MM.1S (cell line): ENCODE measurements around the gene C5AR2.
"Not testable (repeated sequence)": the region's sequence is repeated elsewhere in the genome, so short reads cannot be mapped to it uniquely, and the experiment has no call there.

Source experiments
- DNase-seq: peaks from one replicate; pipeline ENCODE4 v3.0.0-alpha.2; 2015
- H2AFZ ChIP-seq: fragments of 300-600 bp; sonication (generic); 2 replicates; pipeline ENCODE4 v1.6.0; 2016; ENCODE audit warnings: antibody characterized with exemption, low read length
- H3F3A ChIP-seq: fragments of 300-600 bp; sonication (generic); 2 replicates; pipeline ENCODE4 v1.6.1; 2016; ENCODE audit warnings: mild to moderate bottlenecking, antibody characterized with exemption, low read length, moderate library complexity, mixed read lengths; ENCODE audit not compliant: insufficient read depth
- H3K27ac ChIP-seq: fragments of 300-600 bp; sonication (generic); 2 replicates; pipeline ENCODE4 v1.5.1; 2016; ENCODE audit warnings: mild to moderate bottlenecking, low read length
- H3K27me3 ChIP-seq: fragments of 300-600 bp; sonication (generic); replicated peaks from 2 replicates; pipeline ENCODE4 v1.6.0; 2016; ENCODE audit warnings: low read length; ENCODE audit not compliant: insufficient read depth
- H3K36me3 ChIP-seq: fragments of 300-600 bp; sonication (generic); replicated peaks from 2 replicates; pipeline ENCODE4 v1.6.1; 2016; ENCODE audit warnings: mild to moderate bottlenecking, low read length, mixed read lengths; ENCODE audit not compliant: insufficient read depth
- H3K4me1 ChIP-seq: fragments of 300-600 bp; sonication (generic); 2 replicates; pipeline ENCODE4 v1.6.1; 2016; ENCODE audit warnings: low read length, mixed read lengths
- H3K4me2 ChIP-seq: fragments of 300-600 bp; sonication (generic); 2 replicates; pipeline ENCODE4 v1.6.0; 2016; ENCODE audit warnings: low read depth, low read length
- H3K4me3 ChIP-seq: fragments of 300-600 bp; sonication (generic); 2 replicates; pipeline ENCODE4 v1.5.1; 2016; ENCODE audit warnings: low read length, mixed read lengths
- H3K79me2 ChIP-seq: fragments of 300-600 bp; sonication (generic); 2 replicates; pipeline ENCODE4 v1.6.1; 2016; ENCODE audit warnings: mixed run types, low read length, mixed read lengths
- H3K9ac ChIP-seq: fragments of 300-600 bp; sonication (generic); 2 replicates; pipeline ENCODE4 v1.6.1; 2016; ENCODE audit warnings: low read length, mixed read lengths
- H3K9me2 ChIP-seq: fragments of 300-600 bp; sonication (generic); replicated peaks from 2 replicates; pipeline ENCODE4 v1.6.1; 2016; ENCODE audit warnings: mild to moderate bottlenecking, low read length, mixed read lengths; ENCODE audit not compliant: insufficient read depth
- H3K9me3 ChIP-seq: fragments of 300-600 bp; sonication (generic); replicated peaks from 2 replicates; pipeline ENCODE4 v1.6.1; 2016; ENCODE audit warnings: mild to moderate bottlenecking, low read length, mixed read lengths; ENCODE audit not compliant: insufficient read depth
- H4K20me1 ChIP-seq: fragments of 300-600 bp; sonication (generic); 2 replicates; pipeline ENCODE4 v1.6.1; 2016; ENCODE audit warnings: mild to moderate bottlenecking, low read length, moderate library complexity, mixed read lengths; ENCODE audit not compliant: insufficient read depth
- EZH2 ChIP-seq: fragments of 300-600 bp; sonication (generic); optimal IDR thresholded peaks from 2 replicates; pipeline ENCODE3; 2017; ENCODE audit warnings: low read depth, mild to moderate bottlenecking, antibody characterized with exemption, low read length, mixed read lengths
- EZH2phosphoT487 ChIP-seq: fragments of 300-600 bp; sonication (generic); IDR thresholded peaks from 2 replicates; pipeline ENCODE4 v1.6.1; 2018; ENCODE audit warnings: antibody characterized with exemption, low read length
- TF ChIP-seq, protein P1 (sequence below): fragments of 300-600 bp; sonication (generic); IDR thresholded peaks from 2 replicates; pipeline ENCODE4 v1.5.1; 2016; ENCODE audit warnings: antibody characterized with exemption, low read length, mixed read lengths

C5AR2 gene

DNA sequence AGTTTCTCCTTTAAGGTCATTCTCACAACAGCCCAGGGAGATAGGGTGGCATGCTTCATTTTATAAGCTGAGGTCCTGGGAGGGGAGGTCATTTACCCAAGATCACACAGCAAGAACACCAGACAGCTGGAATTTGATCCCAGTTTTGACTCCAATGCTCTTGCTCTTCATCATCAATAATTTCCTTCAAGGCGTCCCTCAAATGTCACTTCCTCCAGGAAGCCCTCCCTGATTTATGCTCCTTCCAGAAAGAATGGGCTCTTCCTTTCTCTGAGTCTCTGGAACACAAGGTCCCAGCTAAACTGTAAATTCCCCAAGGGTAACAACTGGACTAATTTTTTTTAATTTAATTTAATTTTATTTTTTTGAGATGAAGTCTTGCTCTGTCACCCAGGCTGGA, 12.4 kb downstream of the C5AR2 start:
- Histone ChIP-seq H3K4me1 (peaks cover 4% of the 10 kb centered on the region; the same call in 1 of the 2 replicates), H3F3A (no peaks in the 10 kb centered on the region), H3K9me2 (no peaks in the 10 kb centered on the region), H3K36me3 (no peaks in the 10 kb centered on the region), H4K20me1 (no peaks in the 10 kb centered on the region), H3K4me2 (no peak overlapping the region), H3K9me3 (no peaks in the 10 kb centered on the region), H3K27ac (no peak overlapping the region), H3K27me3 (no peaks in the 10 kb centered on the region), H3K9ac (no peak overlapping the region), H2AFZ (no peak overlapping the region), H3K79me2 (peaks cover 2% of the 10 kb centered on the region), H3K4me3 (no peak overlapping the region)
- no peak for DNase-seq
- TF ChIP-seq EZH2phosphoT487 (no peak), EZH2 (no peak)
- TF ChIP-seq, protein P1, sequence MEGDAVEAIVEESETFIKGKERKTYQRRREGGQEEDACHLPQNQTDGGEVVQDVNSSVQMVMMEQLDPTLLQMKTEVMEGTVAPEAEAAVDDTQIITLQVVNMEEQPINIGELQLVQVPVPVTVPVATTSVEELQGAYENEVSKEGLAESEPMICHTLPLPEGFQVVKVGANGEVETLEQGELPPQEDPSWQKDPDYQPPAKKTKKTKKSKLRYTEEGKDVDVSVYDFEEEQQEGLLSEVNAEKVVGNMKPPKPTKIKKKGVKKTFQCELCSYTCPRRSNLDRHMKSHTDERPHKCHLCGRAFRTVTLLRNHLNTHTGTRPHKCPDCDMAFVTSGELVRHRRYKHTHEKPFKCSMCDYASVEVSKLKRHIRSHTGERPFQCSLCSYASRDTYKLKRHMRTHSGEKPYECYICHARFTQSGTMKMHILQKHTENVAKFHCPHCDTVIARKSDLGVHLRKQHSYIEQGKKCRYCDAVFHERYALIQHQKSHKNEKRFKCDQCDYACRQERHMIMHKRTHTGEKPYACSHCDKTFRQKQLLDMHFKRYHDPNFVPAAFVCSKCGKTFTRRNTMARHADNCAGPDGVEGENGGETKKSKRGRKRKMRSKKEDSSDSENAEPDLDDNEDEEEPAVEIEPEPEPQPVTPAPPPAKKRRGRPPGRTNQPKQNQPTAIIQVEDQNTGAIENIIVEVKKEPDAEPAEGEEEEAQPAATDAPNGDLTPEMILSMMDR = no peak

DNA sequence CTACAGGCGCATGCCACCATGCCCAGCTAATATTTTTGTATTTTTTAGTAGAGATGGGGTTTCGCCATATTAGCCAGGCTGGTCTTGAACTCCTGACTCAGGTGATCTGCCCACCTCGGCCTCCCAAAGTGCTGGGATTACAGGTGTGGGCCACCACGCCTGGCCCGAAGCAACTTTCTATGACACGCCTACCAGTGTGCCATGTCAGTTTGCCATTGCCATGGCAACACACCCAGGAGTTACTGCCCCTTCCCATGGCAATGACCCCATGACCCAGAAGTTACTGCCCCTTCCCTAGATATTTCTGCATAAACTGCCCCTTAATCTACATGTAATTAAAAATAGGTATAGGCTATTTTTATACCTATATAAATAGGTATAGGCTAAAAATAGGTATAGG, 14.0 kb downstream of the C5AR2 start:
- H3K9me3 ChIP-seq, H3K9ac ChIP-seq, DNase-seq, H4K20me1 ChIP-seq, H3K27me3 ChIP-seq, H3K4me2 ChIP-seq, H3K27ac ChIP-seq, H3K4me1 ChIP-seq, H3K4me3 ChIP-seq, H3K36me3 ChIP-seq, H2AFZ ChIP-seq, H3K9me2 ChIP-seq, H3F3A ChIP-seq: not testable (repeated sequence)
- peaks cover 16% of the 10 kb centered on the region for H3K79me2 ChIP-seq

DNA sequence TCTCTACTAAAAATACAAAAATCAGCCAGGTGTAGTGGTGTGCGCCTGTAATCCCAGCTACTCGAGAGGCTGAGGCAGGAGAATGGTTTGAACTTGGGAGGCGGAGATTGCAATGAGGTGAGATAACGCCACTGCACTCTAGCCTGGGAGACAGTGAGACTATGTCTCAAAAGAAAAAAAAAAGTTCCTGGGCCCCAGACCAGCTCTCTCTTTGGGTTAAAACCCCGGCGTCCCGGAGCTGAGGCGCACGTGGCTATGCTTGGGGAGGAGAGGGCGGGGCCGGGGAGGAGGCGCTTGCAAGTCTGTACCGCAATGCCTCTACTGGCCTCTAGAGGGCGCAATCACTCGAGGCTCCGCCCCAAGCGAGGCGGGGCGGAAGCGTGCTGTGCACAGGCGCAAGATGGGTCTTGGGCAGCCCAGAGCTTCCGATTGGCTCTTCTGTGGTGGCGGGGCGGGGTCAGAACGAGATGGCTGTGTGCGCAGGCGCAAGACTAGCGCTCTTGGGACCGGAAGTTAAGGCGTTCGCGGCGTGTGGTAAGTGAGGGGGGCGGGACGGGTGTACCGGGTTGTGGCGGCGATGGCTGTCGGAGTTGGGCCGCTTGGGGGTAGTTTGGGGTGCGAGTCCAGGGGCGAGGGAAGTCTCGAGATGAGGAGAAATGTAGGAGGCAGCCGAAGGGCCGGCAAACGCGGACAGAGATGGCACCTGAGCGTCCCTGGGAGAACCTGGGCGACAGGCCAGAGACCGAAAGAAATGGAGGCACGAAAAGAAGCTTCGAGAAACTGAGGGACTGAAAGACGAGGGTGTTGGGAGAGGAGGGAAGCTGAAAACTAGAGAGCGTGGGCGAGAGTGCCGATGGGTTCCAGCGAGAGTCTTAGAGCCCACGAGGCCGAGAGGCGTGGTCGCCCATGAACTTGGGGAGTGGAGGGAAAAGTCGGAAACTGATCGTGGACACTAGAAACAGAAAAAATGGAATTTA, 17.1 kb downstream of the C5AR2 start, which contains the start of gene DHX34:
TSS of gene DHX34 (plus strand) at position 497 of the 977 bp plus-strand sequence. CDS start 3,716 bp downstream, outside the sequence.
- Histone ChIP-seq H3K27ac (no peak within 1 kb of the TSS), H3K9me2 (no peaks in the 10 kb centered on the region), H3K4me2 (peak within 1 kb of the TSS; percentile 89), H3K4me1 (peaks cover 9% of the 10 kb centered on the region; the same call in 1 of the 2 replicates), H4K20me1 (no peaks in the 10 kb centered on the region), H3K4me3 (peak within 1 kb of the TSS; percentile 98), H3K36me3 (no peaks in the 10 kb centered on the region), H3K79me2 (peaks cover 27% of the 10 kb centered on the region), H3K9ac (peak within 1 kb of the TSS; percentile 74), H2AFZ (peak within 1 kb of the TSS; percentile 94), H3K9me3 (no peaks in the 10 kb centered on the region), H3K27me3 (no peaks in the 10 kb centered on the region), H3F3A (no peaks in the 10 kb centered on the region)
- peak; percentile 99 for DNase-seq
- no peak for TF ChIP-seq EZH2
- TF ChIP-seq, protein P1 = peak; percentile 97

DNA sequence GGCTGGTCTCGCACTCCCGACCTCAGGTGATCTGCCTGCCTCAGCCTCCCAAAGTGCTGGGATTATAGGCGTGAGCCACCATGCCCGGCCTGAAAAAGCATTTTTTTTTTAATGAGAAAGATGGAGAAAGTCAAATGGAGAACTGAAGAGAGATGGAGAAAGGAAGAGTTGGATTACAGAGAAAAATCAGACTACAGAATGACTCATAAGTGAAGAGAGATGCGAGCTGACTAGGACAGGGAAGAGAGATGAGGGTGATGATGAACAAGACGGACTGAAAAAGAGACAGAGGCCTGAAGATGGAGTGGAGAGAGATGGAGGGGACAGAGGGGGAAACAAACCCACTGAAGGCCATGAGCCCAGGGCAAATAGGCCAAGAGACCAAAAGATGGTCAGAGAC, 18.7 kb downstream of the C5AR2 start:
- Histone ChIP-seq H3F3A (no peaks in the 10 kb centered on the region), H3K4me2 (no peak overlapping the region), H3K9me3 (no peaks in the 10 kb centered on the region), H3K36me3 (no peaks in the 10 kb centered on the region), H3K4me1 (peaks cover 9% of the 10 kb centered on the region; the same call in 1 of the 2 replicates), H3K4me3 (no peak overlapping the region), H3K9ac (no peak overlapping the region), H2AFZ (no peak overlapping the region), H3K27me3 (no peaks in the 10 kb centered on the region), H4K20me1 (no peaks in the 10 kb centered on the region), H3K9me2 (no peaks in the 10 kb centered on the region), H3K27ac (no peak overlapping the region), H3K79me2 (peaks cover 27% of the 10 kb centered on the region)
- TF ChIP-seq, protein P1 = no peak
- TF ChIP-seq EZH2 (no peak), EZH2phosphoT487 (no peak)
- no peak for DNase-seq
